Hippocampal formation (tissue), 2 donors: ENCODE data around the gene ACE.

Experiments
- DNase-seq, 2 donors: peaks; one replicate each; lab custom pipeline; 2025; lab: John Stamatoyannopoulos, UW

The ACE gene

GRCh38 chr17:63476854-63477479 is at the start of gene ACE:
TSS of gene ACE (plus strand) at chr17:63477061. CDS start at chr17:63477095, 34 bp downstream.
- no peak for DNase-seq

DNA sequence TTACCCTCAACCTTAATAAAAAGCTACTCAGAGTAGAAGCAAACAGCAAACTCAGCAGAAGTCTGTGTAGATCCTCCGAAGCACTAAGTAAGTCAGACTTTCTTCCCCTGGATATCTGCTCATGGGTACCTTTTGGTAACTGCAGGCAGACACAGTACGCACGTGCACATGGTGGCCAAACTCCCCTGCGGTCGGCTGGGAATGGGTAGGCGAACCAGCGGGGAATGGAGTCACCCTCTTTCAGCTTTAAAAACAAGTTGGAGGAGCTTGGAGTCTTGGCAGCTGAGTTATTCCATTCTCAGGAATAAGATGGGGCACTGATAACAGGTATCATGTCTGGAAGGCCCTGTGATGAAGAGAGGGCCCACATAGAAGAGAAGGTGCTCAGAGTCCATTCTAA is 47.1 kb upstream of the ACE start:
- DNase-seq, result no peak

- no peak for DNase-seq
Observed at GRCh38 chr17:63430223-63430622, 46.6 kb upstream of the ACE start.

- no peak for DNase-seq
Observed at GRCh38 chr17:63431618-63431938, 45.3 kb upstream of the ACE start.

GRCh38 chr17:63431939-63432804 is 44.7 kb upstream of the ACE start:
- no peak for DNase-seq

DNA sequence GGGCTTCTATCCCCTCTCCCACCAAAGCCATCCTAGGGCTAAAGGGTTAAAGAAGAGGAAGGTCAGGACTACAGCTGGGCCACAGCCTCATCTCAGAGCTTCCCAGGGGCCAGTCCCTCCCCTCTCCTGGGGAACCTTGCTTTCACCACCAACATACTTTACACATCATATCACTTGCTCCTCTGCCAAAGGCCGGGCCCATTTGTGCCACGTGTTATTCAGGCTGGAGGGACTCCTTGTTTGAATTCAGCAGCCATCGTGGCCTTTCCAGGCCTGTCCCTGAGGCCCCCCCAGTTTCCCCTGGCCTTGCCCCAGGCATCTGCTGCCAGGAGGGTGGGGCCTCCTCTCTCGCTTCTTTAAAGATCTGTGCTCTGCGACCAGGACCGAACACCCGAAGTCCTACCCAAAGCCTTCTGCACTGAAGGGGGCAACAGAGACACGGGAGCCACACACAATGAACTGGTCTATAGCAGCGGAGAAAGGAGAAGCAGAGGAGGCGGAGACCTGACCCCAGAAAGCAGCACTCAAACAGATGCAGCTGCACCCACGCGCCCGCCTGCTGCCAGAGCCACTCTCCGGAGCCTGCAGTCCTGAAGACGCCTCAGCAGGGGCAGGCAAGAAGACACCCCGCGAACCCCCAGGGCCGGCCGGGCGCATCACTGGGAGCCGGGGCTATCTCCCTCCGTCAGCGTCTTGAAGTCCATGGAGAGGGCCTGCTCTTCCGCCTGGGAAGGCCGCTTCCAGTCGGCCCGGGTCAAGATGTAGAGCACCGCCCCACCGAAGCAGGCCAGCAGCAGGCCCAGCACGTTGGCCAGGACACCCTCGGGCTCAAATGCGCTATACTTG is 42.9 kb upstream of the ACE start:
- DNase-seq, result no peak

DNA sequence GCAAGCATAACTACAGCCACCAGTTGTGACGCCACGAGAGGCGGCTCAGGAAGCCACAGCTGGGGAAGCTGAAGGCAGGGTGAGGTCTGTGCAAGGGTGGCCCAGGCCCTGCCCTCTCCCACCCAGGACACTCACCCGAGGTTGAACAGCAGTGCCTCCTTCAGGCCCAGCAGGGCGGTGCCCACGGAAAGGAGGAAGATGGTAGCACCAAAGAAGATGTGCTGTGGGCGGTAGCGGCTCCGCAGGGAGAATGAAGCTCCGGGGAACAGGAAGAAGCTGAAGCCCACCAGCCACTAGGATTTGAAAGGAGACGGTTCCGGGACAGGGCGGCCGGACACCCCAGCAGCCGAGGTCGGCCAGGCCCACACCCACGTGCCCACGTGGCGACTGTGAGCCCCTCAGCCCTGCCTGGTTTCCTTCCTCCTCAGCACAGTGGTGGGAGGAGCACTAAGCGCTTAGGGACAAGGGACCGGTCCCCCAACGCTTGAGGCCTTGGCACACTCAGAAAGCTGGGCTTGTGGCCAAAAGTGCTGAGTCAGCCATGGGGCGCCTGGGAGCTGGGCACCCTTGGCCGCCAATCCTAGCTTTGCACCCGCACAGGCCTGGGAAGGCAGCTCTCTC is 41.8 kb upstream of the ACE start:
- peak; percentile 16 to 63 for DNase-seq

DNA sequence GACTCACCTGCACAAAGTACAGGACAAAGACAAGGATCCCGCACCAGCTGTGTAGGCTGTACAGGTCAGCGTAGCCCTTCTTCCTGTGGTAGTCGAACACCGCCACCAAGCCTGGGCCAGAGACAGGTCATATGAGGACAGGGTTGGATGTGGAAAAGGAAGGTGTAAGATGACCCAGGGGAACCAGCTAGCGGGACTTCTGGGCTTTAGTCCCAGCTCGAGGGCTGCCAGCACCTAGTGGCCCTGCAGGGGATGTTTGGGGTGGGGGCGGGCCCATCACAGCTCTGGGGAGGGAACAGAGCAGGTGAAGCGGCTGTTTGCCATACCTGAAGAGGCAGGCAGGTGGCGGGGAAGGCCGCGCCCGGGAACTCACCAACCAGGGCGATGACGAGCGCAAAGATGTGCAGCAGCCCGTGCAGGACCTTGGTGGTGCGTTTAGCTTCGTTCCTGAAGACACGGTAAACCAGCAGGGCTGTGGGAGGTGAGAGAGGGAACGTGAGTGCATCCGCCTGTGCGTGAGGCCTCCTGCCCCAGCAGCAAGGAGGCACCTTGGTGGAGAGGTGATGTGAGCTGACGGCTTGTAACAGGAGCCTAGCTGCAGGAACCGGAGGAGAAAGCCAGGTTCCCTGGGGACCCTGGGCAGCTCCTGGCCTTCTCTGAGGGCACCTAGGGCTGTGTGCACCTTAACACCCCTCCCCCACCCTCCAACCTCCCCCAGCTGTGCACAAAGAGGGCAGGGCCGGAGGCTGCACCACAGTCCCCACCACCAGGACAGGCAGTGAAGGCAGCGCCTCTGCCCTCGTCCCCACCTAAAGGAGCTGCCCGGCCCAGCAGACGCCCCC is 41.0 kb upstream of the ACE start:
- no peak for DNase-seq

GRCh38 chr17:63436523-63437110 is 40.2 kb upstream of the ACE start:
- DNase-seq, result no peak

GRCh38 chr17:63437287-63438091 is 39.4 kb upstream of the ACE start:
- DNase-seq, result no peak

GRCh38 chr17:63438092-63439051 is 38.5 kb upstream of the ACE start:
- DNase-seq, result no peak

DNA sequence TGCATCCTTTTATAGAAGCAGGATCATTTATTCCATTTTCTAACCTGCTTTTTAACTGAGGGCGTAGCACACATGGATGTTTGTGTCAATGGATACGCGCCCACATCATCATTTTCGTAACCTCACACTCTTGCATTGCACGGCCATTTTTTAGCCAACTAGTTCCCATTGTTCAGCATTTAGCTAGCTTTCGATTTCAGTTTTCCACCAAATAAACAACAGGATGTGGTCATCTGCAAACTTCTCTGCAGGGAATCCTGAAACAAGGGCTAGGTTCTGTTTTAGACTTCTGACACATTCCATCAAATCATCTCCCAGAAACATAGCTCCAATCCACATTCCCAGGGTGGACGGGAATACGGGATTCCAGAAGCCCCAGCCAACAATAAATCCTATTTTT is 37.2 kb upstream of the ACE start:
- DNase-seq, result no peak

GRCh38 chr17:63440127-63440769 is 36.6 kb upstream of the ACE start:
- DNase-seq, result no peak

- DNase-seq, result no peak
Observed at GRCh38 chr17:63440770-63441335, 36.0 kb upstream of the ACE start.

DNA sequence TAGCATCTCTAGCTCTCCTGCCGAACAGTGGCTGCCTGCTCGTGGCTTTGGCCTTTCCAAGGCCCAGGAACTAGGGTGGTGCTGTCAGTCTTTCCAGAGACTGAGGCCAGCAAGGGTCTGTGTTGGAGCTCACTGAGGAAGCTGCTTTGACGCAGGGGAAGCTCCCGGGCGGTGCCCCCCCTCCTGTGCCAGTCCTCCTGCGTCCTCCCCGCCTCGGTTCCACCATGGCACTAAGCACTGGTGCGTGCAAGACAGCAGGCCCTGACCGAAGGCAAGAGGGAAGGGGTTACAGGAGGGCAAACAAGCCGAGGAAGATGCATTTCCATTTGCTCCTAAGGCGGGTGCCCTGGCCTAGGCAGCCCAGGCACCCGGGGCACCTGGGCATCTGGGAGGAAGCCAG is 35.2 kb upstream of the ACE start:
- DNase-seq, result no peak

GRCh38 chr17:63442074-63442473 is 34.8 kb upstream of the ACE start:
- DNase-seq, result no peak

DNA sequence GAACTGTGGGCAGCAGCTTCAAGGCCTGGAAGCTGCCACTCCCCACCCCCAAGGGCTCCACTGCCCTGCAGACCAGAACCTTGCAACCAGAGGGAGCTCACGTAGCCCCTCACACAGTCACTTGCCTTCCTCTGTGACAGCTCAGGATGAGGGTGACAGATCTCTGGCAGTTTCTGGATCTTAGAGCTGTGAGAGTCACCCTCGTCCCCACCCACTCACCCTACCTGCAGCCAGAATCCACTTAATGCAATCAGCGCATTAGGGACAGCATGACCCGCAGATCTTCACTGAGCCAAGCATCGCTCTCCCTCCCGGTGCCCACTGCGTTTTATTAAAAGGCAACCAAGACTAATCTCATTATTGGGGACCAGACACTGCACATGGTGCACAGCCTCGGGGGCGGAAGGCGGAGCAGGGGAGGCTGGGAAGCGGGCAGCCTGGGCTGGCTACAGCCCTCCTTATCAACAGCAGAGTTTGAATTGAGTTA is 34.3 kb upstream of the ACE start:
- DNase-seq, result no peak

- no peak for DNase-seq
Observed at GRCh38 chr17:63443053-63443452, 33.8 kb upstream of the ACE start.
